ENCODE results near the gene CAPN10.

The CAPN10 gene

GRCh38 chr2:240642061-240642805 lies 55.7 kb downstream of the CAPN10 start:
- DNase-seq, result no peak

GRCh38 chr2:240642806-240643092 lies 56.2 kb downstream of the CAPN10 start:
- no peak for DNase-seq

DNA sequence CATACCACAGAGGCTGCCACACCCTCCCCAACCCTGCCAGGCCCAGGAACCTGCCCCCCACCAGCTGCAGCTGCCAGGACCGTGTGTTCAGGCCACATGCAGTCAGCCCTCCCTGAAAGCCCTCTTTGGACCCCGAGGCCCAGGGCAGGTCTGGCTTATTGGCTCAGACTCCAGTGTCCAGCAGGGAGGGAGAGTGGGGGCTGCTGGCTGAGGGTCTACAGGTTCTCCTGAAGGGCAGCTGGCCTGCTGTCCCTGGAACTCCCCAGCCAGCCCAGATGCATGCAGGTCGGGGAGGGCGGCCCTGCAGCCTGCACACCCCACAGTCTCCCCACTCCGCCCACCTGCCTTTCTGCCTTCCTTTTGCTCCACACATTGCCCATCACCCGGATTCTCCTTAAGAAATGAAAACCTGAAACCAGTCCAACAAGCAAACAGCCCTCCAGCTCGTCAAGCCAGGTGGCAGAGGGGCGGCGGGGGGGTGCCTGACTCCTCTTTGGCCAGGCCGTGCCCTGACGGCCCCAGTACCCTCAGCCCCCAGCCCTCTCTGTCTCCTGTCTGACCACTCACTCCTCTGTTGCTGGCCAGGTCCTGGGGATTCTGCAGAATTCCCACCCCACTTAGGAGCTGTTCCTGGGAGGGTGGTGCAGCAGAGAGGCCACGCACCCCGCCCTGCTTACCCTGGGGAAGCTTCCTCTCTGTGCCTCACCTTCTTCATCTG lies 56.7 kb downstream of the CAPN10 start:
- no peak for DNase-seq

GRCh38 chr2:240643811-240644150 lies 57.2 kb downstream of the CAPN10 start:
- DNase-seq, result no peak

GRCh38 chr2:240644171-240644651 lies 57.7 kb downstream of the CAPN10 start:
- no peak for DNase-seq

GRCh38 chr2:240644859-240645301 lies 58.3 kb downstream of the CAPN10 start:
- DNase-seq, result no peak

DNA sequence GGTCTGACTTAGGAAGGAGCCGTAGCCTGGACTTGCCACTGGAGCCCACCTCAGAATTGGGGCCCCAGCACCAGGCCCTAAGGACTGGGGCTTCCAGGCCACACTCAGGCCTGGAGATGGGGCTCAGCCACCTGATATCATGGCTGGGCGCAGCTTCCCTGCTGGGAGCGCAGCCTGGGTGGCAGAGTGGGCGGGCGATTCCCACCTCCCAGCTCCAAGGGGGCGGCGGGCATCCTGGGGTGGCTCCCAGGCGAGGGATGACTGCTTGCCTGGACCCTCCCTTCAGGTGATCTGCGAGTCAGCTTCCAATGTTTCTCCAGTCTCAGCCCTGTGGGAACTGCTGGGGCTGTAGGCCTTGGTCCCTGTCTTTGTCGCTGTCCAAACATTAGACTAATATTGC lies 58.8 kb downstream of the CAPN10 start:
- no peak for DNase-seq

DNA sequence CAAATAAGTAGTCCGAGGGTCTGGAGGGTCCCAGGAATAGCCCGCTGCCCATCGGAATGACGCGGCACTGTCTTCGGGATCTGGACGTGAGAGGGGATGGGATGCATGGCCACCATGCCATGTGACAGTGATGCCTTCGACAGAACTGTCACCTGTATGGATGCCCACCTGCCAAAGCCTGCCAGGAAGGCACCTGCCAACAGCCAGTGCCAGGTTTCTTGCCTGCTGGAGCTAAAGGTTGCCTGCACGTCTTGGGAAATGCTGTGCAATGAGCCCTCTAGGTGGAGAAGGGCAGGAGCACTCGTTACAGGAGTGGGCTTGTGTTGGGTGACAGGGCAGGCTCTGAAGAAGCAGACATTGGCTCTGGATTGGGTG lies 59.3 kb downstream of the CAPN10 start:
- no peak for DNase-seq

- no peak for DNase-seq
These were observed 59.8 kb downstream of the CAPN10 start for GRCh38 chr2:240646176-240646899.

DNA sequence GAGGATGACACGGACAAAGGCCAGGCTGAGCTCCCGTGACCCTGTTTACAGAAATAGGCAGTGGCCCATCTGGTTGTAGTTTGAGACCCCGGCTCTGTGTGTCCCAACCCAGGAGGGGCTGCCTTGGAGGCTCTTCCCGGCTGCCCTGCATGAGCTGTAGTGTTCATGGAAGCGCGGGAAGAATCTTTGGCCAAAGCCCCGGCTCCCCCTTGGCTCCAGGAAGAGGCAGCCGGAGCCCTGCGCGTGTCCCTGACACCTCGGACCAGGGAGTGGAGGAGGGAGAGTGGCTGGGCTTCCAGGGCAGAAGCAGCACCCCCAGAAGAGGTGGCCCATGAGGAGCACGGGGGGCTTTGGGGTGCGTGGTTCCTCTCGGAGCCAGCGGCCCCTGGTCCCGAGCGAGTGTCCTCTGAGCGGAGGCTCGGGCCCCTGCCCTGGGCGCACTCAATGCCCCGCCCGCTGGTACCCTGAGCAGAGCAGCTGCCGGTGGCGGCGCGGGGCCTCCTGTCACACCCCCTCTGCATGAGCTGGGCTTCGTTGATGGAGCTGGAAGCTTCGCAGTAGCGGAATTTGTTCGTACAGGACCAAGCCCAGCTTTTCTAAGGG lies 60.5 kb downstream of the CAPN10 start:
- no peak for DNase-seq

- no peak for DNase-seq
These were observed 61.1 kb downstream of the CAPN10 start for GRCh38 chr2:240647503-240648154.

GRCh38 chr2:240648155-240648649 lies 61.7 kb downstream of the CAPN10 start:
- DNase-seq, result no peak

Data from stimulated activated CD4-positive, alpha-beta T cell treated with anti-CD3 and anti-CD28 coated beads, Interleukin-1b, Interleukin-23, amount 100 ng/mL, for 48 hours (primary cell).